ENCODE data around the gene EPN2.
"Not testable (repeated sequence)": the region's sequence is repeated elsewhere in the genome, so short reads cannot be mapped to it uniquely, and the experiment has no call there.

The EPN2 gene

DNA sequence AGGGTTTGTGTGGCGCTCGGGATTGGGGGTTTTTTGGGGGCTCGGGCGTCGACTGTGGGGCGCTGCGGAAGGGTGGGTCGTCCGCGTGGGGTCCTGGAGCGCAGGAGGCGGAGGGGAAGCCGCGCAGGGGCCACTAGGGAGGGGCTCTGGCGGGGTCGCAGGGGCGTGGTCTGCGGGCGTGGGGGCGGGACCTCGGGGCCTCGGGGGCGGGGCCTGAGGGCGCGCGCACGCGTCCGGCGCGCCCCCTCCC, at the start of gene EPN2:
Gene EPN2 (plus strand): TSS at position 228 of the 250 bp plus-strand sequence. CDS start 45,754 bp downstream, outside the sequence.
- DNase-seq (ENCODE audit: low read depth): peak; percentile 58

DNA sequence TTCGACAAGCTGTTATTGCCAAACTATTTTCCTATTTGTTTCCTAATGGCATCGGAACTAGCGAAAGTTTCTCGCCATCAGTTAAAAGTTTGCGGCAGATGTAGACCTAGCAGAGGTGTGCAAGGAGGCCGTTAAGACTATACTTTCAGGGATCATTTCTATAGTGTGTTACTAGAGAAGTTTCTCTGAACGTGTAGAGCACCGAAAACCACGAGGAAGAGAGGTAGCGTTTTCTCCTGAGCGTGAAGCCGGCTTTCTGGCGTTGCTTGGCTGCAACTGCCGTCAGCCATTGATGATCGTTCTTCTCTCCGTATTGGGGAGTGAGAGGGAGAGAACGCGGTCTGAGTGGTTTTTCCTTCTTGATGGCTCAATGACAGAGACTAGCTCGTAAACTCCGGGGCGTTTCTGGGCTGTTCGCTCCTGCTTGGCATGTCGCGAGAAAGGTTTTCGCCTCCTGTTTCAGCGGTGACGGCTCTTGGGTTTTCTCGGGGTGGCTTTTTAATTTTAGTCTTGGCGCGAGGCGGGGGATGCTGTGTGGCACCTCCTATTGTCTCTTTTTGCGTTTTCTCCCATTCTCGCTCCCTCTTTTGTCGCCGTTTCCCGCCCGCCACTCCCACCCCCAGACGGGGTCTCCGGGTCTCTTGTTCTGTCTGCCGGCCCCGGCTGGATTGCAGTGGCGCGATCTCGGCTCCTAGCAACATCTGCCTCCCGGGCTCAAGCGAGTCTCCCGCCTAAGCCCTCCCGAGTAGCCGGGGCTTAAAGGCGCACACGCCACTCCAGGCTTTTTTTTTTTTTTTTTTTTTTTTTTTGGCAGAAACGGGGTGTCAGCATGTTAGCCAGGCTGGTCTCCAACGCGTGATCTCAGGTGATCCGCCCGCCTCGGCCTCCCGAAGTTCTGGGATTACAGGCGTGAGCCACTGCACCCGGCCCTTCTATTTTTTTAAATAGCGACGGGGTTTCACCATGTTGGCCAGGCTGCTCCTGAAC, 49.0 kb upstream of the EPN2 start:
- H3K4me3 ChIP-seq (ENCODE audit: low read depth, low read length); DNase-seq (ENCODE audit: low read depth): not testable (repeated sequence)

More for the DNA sequence above, at the start of gene EPN2:
- H3K4me3 ChIP-seq (ENCODE audit: low read depth, low read length): peak within 1 kb of the TSS; percentile 95

DNA sequence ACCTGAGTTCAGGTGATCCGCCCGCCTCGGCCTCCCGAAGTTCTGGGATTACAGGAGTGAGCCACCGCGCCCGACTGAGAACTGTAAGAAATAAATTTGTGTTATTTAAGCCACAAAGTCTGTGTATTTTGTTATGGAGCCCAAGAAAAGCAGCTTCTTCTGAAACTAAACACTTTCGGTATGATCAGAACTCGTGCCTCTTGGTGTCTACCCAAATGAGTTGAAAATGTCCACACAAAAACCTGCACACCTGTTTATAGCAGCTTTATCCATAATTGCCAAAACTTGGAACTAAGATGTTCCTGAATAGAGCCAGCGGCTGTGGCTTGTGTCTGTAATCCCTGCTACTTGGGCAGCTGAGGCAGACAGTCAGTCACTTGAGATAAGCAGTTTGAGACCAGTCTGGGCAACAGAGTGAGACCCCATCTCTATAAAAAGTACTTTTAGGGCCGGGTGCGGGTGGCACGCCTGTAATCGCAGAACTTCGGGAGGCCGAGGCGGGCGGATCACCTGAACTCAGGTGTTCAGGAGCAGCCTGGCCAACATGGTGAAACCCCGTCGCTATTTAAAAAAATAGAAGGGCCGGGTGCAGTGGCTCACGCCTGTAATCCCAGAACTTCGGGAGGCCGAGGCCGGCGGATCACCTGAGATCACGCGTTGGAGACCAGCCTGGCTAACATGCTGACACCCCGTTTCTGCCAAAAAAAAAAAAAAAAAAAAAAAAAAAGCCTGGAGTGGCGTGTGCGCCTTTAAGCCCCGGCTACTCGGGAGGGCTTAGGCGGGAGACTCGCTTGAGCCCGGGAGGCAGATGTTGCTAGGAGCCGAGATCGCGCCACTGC, 48.1 kb upstream of the EPN2 start:
- not testable (repeated sequence) for H3K4me3 ChIP-seq (ENCODE audit: low read depth, low read length); DNase-seq (ENCODE audit: low read depth)

DNA sequence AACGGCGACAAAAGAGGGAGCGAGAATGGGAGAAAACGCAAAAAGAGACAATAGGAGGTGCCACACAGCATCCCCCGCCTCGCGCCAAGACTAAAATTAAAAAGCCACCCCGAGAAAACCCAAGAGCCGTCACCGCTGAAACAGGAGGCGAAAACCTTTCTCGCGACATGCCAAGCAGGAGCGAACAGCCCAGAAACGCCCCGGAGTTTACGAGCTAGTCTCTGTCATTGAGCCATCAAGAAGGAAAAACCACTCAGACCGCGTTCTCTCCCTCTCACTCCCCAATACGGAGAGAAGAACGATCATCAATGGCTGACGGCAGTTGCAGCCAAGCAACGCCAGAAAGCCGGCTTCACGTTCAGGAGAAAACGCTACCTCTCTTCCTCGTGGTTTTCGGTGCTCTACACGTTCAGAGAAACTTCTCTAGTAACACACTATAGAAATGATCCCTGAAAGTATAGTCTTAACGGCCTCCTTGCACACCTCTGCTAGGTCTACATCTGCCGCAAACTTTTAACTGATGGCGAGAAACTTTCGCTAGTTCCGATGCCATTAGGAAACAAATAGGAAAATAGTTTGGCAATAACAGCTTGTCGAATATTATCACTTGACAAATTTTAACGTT, 47.3 kb upstream of the EPN2 start:
- H3K4me3 ChIP-seq (ENCODE audit: low read depth, low read length); DNase-seq (ENCODE audit: low read depth): not testable (repeated sequence)

DNA sequence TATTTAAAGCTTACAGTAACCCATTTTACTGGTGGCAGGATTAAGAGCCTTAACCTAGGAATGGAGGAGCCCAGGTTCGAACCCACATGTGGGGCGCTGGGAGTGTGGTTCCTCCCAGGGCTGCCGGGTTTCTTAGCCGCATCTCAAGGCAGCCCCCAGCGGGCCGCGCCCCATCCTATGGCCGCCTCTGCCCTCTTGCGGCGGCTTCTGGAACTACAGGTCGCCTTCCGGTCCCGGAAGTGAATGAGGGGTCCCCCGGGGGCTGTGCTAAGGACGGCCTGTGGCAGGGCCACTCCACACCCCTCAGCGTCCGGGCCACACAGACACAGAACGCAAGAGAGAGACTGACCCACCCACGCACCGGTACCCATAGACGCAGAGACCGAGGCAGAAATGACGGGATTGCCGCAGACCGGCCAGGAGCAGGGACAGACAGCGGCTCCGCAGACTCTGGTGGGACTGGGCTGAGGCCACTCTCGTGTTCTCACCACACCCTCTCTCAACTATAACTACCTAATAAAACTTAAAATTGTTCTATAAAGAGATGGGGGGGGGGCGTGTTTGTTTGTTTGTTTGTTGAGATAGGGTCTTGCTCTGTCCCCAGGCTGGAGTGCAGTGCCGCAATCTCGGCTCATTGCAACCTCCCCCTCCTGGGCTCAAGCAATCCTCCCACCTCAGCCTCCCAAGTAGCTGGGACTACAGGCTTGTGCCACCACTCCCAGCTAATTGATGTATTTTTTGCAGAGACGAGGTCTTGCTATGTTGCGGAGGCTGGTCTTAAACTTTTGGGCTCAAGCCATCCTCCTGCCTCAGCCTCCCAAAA, 40.6 kb upstream of the EPN2 start:
- DNase-seq (ENCODE audit: low read depth): not testable (repeated sequence)

DNA sequence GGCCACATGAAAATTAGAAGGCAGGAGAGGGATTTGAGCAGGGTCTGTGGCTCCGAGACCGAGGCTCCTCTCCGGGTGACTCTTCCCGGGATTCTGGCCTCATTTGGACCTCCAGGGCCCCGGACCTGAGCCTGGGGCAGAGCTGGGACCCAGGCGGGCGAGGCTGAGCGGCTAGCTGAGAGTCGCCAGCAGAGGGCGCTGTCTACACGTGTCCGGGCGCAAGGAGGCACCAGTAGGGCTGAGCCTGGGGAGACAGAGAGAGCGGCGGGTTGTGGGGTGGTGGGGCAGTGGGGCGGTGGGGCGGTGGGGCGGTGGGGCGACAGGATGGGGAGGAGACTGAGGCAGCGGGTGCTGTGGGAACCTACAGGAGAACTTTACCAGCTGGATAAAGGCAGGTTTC, 34.7 kb upstream of the EPN2 start:
- DNase-seq (ENCODE audit: low read depth); H3K4me3 ChIP-seq (ENCODE audit: low read depth, low read length): not testable (repeated sequence)

More for the DNA sequence above, 40.6 kb upstream of the EPN2 start:
- not testable (repeated sequence) for H3K4me3 ChIP-seq (ENCODE audit: low read depth, low read length)

DNA sequence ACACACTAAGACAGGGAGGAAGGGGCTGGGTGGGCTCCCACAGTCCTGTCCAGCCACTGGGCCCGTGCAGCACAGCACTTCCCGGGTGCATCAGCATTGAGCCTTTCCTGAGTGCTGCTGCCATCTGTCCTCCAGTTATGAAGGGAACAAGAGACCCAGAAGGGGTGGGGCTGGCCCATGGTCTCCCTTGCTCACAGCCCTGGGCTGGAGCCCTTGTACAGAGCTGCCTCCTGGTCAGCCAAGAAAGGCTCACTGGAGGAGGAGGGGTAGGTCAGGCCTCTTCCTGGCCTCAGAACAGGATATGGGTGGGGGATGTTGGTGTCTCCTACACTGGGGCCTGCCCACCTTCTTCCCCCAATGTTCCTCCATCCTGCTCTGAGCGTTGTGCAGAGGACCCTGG, 33.7 kb upstream of the EPN2 start:
- H3K4me3 ChIP-seq (ENCODE audit: low read depth, low read length); DNase-seq (ENCODE audit: low read depth): not testable (repeated sequence)

DNA sequence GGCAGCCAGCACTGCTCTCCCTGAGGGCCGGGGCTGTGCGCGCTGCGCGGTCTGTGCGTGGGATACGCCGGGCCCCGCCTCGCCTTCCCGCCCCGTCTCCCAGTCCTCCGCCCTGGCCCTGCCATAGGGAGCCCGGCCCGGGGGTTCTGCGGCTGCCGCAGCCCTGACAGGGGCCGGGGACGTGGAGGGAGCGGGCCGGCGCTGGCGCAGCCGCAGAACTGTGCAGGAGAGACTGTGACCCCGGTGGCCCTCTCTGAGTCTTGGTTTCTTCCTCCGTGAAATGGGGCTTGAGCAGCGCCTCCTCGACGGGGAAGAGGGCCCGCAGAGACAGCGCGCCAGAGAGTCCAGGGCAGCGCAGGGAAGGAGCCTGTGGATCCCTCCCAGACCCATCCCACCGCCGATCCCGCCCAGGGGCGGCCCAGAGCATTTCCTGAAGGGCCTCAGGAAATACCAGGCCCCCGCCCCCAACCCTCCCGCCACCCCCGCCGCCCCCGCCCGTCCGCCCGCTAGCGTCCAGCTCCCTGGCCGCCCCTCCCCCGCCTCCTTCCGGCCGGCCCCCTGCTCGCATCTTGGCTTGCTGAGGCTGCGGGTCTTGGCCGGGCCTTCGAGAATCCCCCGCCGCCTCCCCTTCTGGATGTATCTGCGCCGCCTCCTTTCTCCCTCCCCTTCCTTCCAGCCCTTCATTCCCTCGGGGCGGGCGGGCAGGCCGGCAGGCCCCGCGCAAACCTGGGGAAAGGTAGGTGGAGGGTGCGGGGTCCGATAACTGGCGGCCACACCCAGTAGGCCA, 21.9 kb upstream of the EPN2 start:
- not testable (repeated sequence) for DNase-seq (ENCODE audit: low read depth); H3K4me3 ChIP-seq (ENCODE audit: low read depth, low read length)

DNA sequence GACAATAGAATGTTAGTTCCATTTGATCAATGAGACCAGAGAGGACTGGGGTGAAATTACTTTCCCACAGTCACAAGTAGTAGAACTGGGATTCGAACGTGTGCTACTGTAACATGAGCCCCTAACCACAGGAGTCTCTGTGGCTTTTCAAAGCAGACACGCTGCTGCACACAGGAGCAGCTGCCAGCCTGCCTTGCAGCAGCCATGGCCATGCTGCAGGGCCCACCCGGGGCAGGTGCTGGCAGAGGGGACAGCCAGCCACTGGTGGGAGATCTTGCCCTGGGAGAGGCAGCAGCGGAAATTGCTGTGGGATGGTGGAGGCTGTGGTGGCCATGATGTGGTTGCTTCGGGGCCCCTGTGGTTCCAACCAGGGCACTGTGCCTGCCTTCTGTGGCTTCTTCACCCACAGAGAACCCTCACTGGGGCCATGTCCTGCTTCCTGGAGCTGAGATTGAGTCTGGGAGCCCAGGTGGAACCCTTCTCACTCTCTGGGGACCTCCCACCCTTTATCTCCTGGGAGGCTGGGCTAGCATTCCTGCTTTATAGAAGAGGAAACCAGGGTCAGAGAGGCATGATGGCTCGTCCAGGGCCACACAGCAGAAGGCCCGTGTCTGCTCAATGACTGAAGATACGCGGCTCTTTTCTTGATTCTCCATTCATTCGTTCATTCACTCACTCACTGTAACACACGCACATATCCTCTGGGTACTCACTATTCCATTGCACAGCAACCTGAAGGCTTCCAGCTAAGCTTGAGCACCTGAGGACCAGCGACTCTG, 20.8 kb upstream of the EPN2 start:
- DNase-seq (ENCODE audit: low read depth); H3K4me3 ChIP-seq (ENCODE audit: low read depth, low read length): not testable (repeated sequence)

DNA sequence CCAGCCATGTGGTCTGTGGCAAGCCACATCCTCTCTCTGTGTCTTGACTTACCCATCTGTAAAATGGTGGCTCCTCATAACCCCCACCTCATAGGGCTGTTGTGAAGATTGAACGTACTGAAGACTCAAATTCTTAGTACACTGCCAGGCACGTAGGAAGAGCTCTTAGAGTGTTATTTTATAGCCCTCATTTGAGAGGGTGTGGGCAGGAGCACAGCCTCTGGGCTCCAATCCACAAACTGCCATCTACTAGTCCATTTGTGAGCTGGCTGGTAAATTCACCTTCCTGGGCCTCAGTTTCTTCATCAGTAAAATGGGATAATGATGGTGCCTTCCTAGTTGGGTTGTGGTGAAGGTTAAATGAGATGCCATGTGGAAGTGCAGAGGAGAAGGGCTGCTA, 18.3 kb upstream of the EPN2 start:
- not testable (repeated sequence) for H3K4me3 ChIP-seq (ENCODE audit: low read depth, low read length)

DNA sequence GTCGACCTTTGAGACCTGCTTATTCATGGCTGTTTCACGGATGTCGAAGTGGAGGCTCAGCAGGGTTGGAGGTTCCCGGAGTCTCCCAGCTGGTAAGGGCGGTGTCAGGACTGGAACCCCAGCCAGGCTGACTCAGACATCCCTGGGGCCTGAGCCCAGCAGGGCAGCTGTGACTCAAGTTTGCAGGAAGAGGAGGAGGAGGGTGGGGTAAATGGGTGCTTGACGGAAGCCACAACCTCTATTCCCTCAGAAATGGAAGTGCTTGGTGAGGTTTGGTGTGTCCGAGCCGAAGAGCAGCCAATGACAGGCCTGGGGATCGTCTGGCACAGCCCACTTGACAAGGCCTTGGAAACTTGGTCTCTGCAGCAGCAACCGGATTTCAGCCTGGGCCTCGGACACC, 17.8 kb upstream of the EPN2 start:
- H3K4me3 ChIP-seq (ENCODE audit: low read depth, low read length); DNase-seq (ENCODE audit: low read depth): not testable (repeated sequence)

More for the DNA sequence above, 18.3 kb upstream of the EPN2 start:
- not testable (repeated sequence) for DNase-seq (ENCODE audit: low read depth)

DNA sequence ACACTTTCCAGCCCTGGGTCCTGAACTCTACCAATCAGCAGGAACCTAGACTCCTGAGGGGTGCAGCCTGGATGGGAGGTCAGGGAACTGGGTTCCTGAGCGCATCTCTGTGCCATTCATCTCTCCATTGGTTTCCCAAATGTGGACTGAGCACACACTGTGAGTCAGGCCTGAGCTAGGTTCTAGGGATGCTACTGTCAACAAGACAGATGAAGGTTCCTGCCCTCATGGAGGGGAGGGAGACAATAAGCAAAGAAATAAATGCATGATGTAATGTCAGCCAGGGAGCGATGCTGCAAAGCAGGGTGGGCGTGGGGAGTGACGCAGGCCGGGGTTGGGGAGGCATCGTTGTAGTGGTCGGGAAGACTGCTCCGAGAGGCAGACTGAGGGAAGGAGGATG, 17.0 kb upstream of the EPN2 start:
- not testable (repeated sequence) for DNase-seq (ENCODE audit: low read depth); H3K4me3 ChIP-seq (ENCODE audit: low read depth, low read length)

DNA sequence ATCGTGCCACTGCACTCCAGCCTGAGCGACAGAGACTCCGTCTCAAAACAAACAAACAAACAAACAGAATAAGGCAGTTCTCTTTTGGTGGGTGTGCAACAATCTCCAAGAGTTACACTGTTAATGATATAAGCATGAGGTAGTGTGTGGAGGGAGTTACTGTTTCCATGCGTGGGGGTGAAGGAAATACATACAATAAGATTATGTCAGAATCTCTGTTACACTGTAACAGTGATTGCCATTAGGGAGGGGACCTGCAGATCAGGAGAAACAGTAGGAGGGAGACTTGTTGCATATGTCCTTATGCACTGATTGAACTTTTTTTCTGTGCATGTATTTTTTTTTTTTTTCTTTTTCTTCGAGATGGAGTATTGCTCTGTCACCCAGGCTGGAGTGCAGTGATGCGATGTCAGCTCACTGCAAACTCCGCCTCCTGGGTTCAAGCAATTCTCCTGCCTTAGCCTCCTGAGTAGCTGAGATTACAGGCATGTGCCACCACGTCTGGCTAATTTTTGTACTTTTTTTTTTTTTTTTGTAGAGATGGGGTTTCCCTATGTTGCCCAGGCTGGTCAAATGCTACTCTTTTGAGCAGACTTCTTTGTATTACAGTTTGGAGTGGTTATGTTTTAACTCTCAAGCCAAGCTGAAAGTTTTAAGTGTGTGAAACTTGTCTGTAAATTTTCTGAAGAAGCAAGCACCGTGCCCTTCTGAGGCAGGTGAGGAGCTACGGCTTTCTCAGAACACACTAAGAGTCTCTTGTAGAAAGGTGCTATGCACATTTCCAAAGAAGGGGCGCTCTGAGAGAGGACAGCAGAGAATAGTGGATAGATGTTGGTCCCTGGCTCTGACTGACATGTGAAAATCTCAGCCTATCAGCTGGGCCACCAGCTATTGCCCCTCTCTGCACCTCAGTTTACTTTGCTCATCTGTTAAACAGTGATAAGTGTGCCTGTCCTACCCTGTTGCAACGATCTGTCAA, 10.3 kb upstream of the EPN2 start:
- DNase-seq (ENCODE audit: low read depth); H3K4me3 ChIP-seq (ENCODE audit: low read depth, low read length): not testable (repeated sequence)

DNA sequence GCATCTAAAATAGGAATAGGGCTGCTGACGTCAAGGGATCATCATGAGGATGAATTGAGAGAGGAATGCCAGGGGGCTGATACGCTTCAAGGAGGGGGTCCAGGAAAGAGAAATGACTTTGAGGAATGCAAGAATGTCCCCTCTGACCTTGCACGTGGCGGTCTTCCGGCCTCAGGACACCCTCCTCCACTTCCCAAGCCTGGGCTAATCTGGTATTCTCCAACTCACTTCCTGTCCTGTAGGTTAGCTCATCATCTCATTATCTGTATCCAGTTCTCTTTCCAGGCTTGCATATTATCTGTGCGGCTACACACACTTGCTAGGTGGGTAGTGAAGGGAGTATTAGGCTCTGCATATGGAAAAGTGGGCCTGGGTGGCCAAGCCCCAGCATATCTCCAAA, 2.5 kb upstream of the EPN2 start:
- peak; percentile 51 for DNase-seq (ENCODE audit: low read depth)
- H3K4me3 ChIP-seq (ENCODE audit: low read depth, low read length): not testable (repeated sequence)

DNA sequence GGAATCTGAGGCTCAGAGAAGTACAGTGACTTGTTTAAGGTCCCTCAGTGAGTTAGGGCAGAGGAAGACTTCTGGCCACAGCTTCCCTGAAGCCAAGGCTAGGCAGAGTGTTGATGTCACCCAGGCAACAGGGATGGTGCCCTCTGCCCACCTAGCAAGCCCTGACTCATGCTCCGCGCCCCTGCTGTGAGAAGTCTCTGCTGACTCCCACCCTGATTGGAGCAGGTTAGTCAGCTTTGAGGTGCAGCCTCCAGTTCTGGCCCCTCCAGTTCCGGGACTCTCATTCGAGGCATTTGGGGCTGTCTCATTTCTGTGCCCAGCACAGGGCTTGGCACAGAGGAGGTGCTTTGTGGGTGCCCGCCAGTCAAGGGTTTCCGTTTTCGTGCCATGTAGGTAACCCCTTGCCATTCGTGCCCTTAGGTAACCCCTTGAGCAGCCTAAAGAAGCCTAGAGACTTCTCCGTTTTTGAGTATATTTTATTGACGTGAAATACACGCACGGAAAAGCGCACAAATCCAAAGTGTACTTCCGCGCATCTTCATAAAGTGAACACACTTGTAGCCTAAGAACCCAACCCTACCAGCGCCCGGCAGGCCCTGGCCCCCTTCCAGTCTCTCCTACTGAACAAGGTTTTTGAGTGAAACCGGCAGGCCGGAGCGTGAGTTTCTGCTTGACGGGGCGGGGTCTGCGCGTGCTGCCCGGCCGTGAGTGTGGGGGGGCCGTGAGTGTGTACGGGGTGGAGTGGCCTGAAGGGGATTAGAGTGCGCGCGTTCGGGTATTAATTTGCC, 621 bp upstream of the EPN2 start:
- not testable (repeated sequence) for H3K4me3 ChIP-seq (ENCODE audit: low read depth, low read length); DNase-seq (ENCODE audit: low read depth)
